Fibroblast of mammary gland (primary cell): ENCODE measurements around the gene SND1.

Experiments used
- DNase-seq: peaks from one replicate; pipeline ENCODE4 v3.0.0-alpha.2; 2010; ENCODE audit warnings: low read depth
- H3K4me3 ChIP-seq: 2 replicates; pipeline ENCODE4 v1.5.1; 2011; ENCODE audit warnings: low read depth, mild to moderate bottlenecking, low read length, moderate library complexity; ENCODE audit not compliant: control insufficient read depth
- CTCF ChIP-seq: conservative IDR thresholded peaks from 2 replicates; pipeline ENCODE4 v1.5.1; 2011; ENCODE audit warnings: low read depth, low read length, inconsistent platforms; ENCODE audit not compliant: control insufficient read depth, insufficient read depth

Gene SND1

GRCh38 chr7:127776776-127777386, 124.9 kb downstream of the SND1 start:
- no peak overlapping the region for H3K4me3 ChIP-seq
- no peak for TF ChIP-seq CTCF
- peak; percentile 89 for DNase-seq

GRCh38 chr7:127780489-127780888, 128.5 kb downstream of the SND1 start:
- no peak for DNase-seq
- no peak for TF ChIP-seq CTCF
- H3K4me3 ChIP-seq = no peak overlapping the region

GRCh38 chr7:127781081-127781480, 129.1 kb downstream of the SND1 start:
- no peak for DNase-seq
- no peak for TF ChIP-seq CTCF
- H3K4me3 ChIP-seq = no peak overlapping the region

- H3K4me3 ChIP-seq = no peak overlapping the region
- TF ChIP-seq CTCF = no peak
- DNase-seq = no peak
These were observed 130.1 kb downstream of the SND1 start for GRCh38 chr7:127782075-127782474.

- TF ChIP-seq CTCF = no peak
- no peak overlapping the region for H3K4me3 ChIP-seq
- DNase-seq = peak; percentile 25
These were observed 130.9 kb downstream of the SND1 start for GRCh38 chr7:127782654-127783559.

GRCh38 chr7:127786184-127786583, 134.2 kb downstream of the SND1 start:
- H3K4me3 ChIP-seq = no peak overlapping the region
- DNase-seq = peak; percentile 51
- no peak for TF ChIP-seq CTCF

GRCh38 chr7:127789031-127789430, 137.0 kb downstream of the SND1 start:
- no peak for DNase-seq
- H3K4me3 ChIP-seq = no peak overlapping the region
- no peak for TF ChIP-seq CTCF
